Measurements from ENCODE around the gene TMCC1.

The TMCC1 gene

GRCh38 chr3:129705274-129705673 is 188.2 kb downstream of the TMCC1 start:
- no peak for DNase-seq (ENCODE audit: extremely low read depth, low read depth)
- no peak overlapping the region for H3K4me3 ChIP-seq (replicated peaks; ENCODE audit: low read depth, low read length)
- no peak for TF ChIP-seq CTCF (IDR thresholded peaks at IDR 0.05; ENCODE audit: low read depth, low read length, missing control alignments)

- no peak overlapping the region for H3K4me3 ChIP-seq (replicated peaks; ENCODE audit: low read depth, low read length)
- no peak for DNase-seq (ENCODE audit: extremely low read depth, low read depth)
- no peak for TF ChIP-seq CTCF (IDR thresholded peaks at IDR 0.05; ENCODE audit: low read depth, low read length, missing control alignments)
Observed at GRCh38 chr3:129703913-129704312, 189.6 kb downstream of the TMCC1 start.

GRCh38 chr3:129702934-129703712 is 190.4 kb downstream of the TMCC1 start:
- TF ChIP-seq CTCF (IDR thresholded peaks at IDR 0.05; ENCODE audit: low read depth, low read length, missing control alignments) = no peak
- no peak for DNase-seq (ENCODE audit: extremely low read depth, low read depth)
- no peak overlapping the region for H3K4me3 ChIP-seq (replicated peaks; ENCODE audit: low read depth, low read length)

- no peak overlapping the region for H3K4me3 ChIP-seq (replicated peaks; ENCODE audit: low read depth, low read length)
- no peak for DNase-seq (ENCODE audit: extremely low read depth, low read depth)
- TF ChIP-seq CTCF (IDR thresholded peaks at IDR 0.05; ENCODE audit: low read depth, low read length, missing control alignments) = no peak
Observed at GRCh38 chr3:129701161-129701560, 192.3 kb downstream of the TMCC1 start.

GRCh38 chr3:129699612-129700011 is 193.9 kb downstream of the TMCC1 start:
- no peak for DNase-seq (ENCODE audit: extremely low read depth, low read depth)
- no peak for TF ChIP-seq CTCF (IDR thresholded peaks at IDR 0.05; ENCODE audit: low read depth, low read length, missing control alignments)
- no peak overlapping the region for H3K4me3 ChIP-seq (replicated peaks; ENCODE audit: low read depth, low read length)

GRCh38 chr3:129699199-129699598 is 194.3 kb downstream of the TMCC1 start:
- DNase-seq (ENCODE audit: extremely low read depth, low read depth) = no peak
- TF ChIP-seq CTCF (IDR thresholded peaks at IDR 0.05; ENCODE audit: low read depth, low read length, missing control alignments) = no peak
- no peak overlapping the region for H3K4me3 ChIP-seq (replicated peaks; ENCODE audit: low read depth, low read length)
